Myocyte (in vitro differentiated cells): ENCODE data around the gene ITGA11. TPM values are rescaled to one million over a fixed set of nuclear protein-coding genes. Genes with fewer than 3 reads are reported as not detected.

Experiments used
- DNase-seq: peaks from one replicate; pipeline ENCODE4 v3.0.0-alpha.2; 2012; ENCODE audit warnings: low read depth
- total RNA-seq: library from RNA; depleted of rRNA; stranded (reverse); fragments of >200 nt; gene quantifications from 2 replicates; pipeline ENCODE4 v1.2.3, GENCODE V29; 2014

Gene ITGA11
- total RNA-seq, 1 donor from 2014 or later = 29.2 TPM

GRCh38 chr15:68298882-68299381 is 133.0 kb downstream of the ITGA11 start:
- no peak for DNase-seq

- no peak for DNase-seq
These were observed 133.6 kb downstream of the ITGA11 start for GRCh38 chr15:68298336-68298735.

- DNase-seq = no peak
These were observed 136.8 kb downstream of the ITGA11 start for GRCh38 chr15:68295014-68295805.

GRCh38 chr15:68292967-68293366 is 139.0 kb downstream of the ITGA11 start:
- DNase-seq = no peak

GRCh38 chr15:68292157-68292781 is 139.7 kb downstream of the ITGA11 start:
- DNase-seq = no peak

- DNase-seq = no peak
These were observed 141.2 kb downstream of the ITGA11 start for GRCh38 chr15:68290715-68291114.

GRCh38 chr15:68289621-68290352 is 142.2 kb downstream of the ITGA11 start:
- no peak for DNase-seq

GRCh38 chr15:68289057-68289456 is 142.9 kb downstream of the ITGA11 start:
- DNase-seq = no peak

- no peak for DNase-seq
These were observed 145.7 kb downstream of the ITGA11 start for GRCh38 chr15:68286256-68286655.

GRCh38 chr15:68285259-68285980 is 146.5 kb downstream of the ITGA11 start:
- DNase-seq = no peak

GRCh38 chr15:68284616-68285258 is 147.2 kb downstream of the ITGA11 start:
- DNase-seq = no peak

- no peak for DNase-seq
These were observed 148.6 kb downstream of the ITGA11 start for GRCh38 chr15:68283401-68283800.

GRCh38 chr15:68281008-68281407 is 151.0 kb downstream of the ITGA11 start:
- DNase-seq = no peak

GRCh38 chr15:68279779-68280753 is 151.9 kb downstream of the ITGA11 start:
- no peak for DNase-seq

GRCh38 chr15:68278595-68279405 is 153.2 kb downstream of the ITGA11 start:
- DNase-seq = peak; percentile 66

- DNase-seq = no peak
These were observed 153.7 kb downstream of the ITGA11 start for GRCh38 chr15:68278345-68278594.

- DNase-seq = peak; percentile 93
These were observed 154.2 kb downstream of the ITGA11 start, which contains the start of gene FEM1B for GRCh38 chr15:68277603-68278344. Gene FEM1B, plus strand, starts transcription at chr15:68277745. Its CDS starts 673 bp downstream, at chr15:68278418.

- peak; percentile 73 for DNase-seq
These were observed 154.8 kb downstream of the ITGA11 start for GRCh38 chr15:68277131-68277602.
